ENCODE results near the gene MDGA2. TPM values are rescaled to one million over a fixed set of nuclear protein-coding genes. Genes with fewer than 3 reads are reported as not detected.
A peak's percentile ranks its signal among the peaks of the same experiment; 100 is the strongest.

The MDGA2 gene
- total and polyA plus RNA-seq, 12 donors, result 0.05 to 0.15 TPM; not detected in 10

- H3K27me3 ChIP-seq, result no peaks in the 10 kb centered on the region
- no peak for DNase-seq
- H3K4me3 ChIP-seq, result no peak overlapping the region
- intact Hi-C loops (cut with DNase I), result no loop called here
- H3K9me3 ChIP-seq, result no peaks in the 10 kb centered on the region
- no peak for TF ChIP-seq CTCF (IDR thresholded peaks at IDR 0.05)
- no peak overlapping the region for H3K27ac ChIP-seq
- H3K4me1 ChIP-seq, result no peaks in the 10 kb centered on the region
- 83% methylated on average over 3 of the region's 3 CpGs for WGBS, 2 donors
- no peaks in the 10 kb centered on the region for H3K36me3 ChIP-seq
- no peak for ATAC-seq
These were observed 155.0 kb downstream of the MDGA2 start for GRCh38 chr14:47520382-47520781.

GRCh38 chr14:47511829-47512228 is 163.6 kb downstream of the MDGA2 start:
- Histone ChIP-seq H3K9me3 (no peaks in the 10 kb centered on the region), H3K27me3 (no peaks in the 10 kb centered on the region), H3K27ac (no peak overlapping the region), H3K4me3 (no peak overlapping the region), H3K4me1 (no peaks in the 10 kb centered on the region), H3K36me3 (no peaks in the 10 kb centered on the region)
- intact Hi-C loops (cut with DNase I), result no loop called here
- no peak for ATAC-seq
- TF ChIP-seq CTCF (IDR thresholded peaks at IDR 0.05), result no peak
- 85 to 89% methylated on average over 2 of the region's 2 CpGs for WGBS, 2 donors
- DNase-seq, result no peak

- Histone ChIP-seq H3K27ac (peak overlapping the region in 1 of 10 donors; percentile 19), H3K27me3 (no peaks in the 10 kb centered on the region), H3K4me1 (no peaks in the 10 kb centered on the region), H3K9me3 (no peaks in the 10 kb centered on the region), H3K36me3 (no peaks in the 10 kb centered on the region), H3K4me3 (no peak overlapping the region)
- no peak for TF ChIP-seq CTCF (IDR thresholded peaks at IDR 0.05)
- no peak for ATAC-seq
- 76 to 96% methylated on average over 5 of the region's 5 CpGs for WGBS, 2 donors
- DNase-seq, result no peak
- intact Hi-C loops (cut with DNase I), result no loop called here
These were observed 165.4 kb downstream of the MDGA2 start for GRCh38 chr14:47509957-47510356.

GRCh38 chr14:47507861-47508260 is 167.5 kb downstream of the MDGA2 start:
- DNase-seq, result no peak
- H3K27me3 ChIP-seq, result no peaks in the 10 kb centered on the region
- intact Hi-C loops (cut with DNase I), result no loop called here
- WGBS, 2 donors, result 22 to 28% methylated on average over 2 of the region's 2 CpGs
- no peaks in the 10 kb centered on the region for H3K9me3 ChIP-seq
- no peaks in the 10 kb centered on the region for H3K36me3 ChIP-seq
- H3K4me1 ChIP-seq, result no peaks in the 10 kb centered on the region
- no peak for TF ChIP-seq CTCF (IDR thresholded peaks at IDR 0.05)
- H3K4me3 ChIP-seq, result no peak overlapping the region
- no peak for ATAC-seq
- no peak overlapping the region for H3K27ac ChIP-seq

GRCh38 chr14:47500369-47500768 is 175.0 kb downstream of the MDGA2 start:
- 80 to 88% methylated on average over 1 of the region's 1 CpG for WGBS, 2 donors
- H3K9me3 ChIP-seq, result peaks cover 0 to 4% (median 0%) of the 10 kb centered on the region in 11 donors
- H3K4me3 ChIP-seq, result no peak overlapping the region
- H3K4me1 ChIP-seq, result no peaks in the 10 kb centered on the region
- ATAC-seq (no peak), DNase-seq (no peak)
- no peaks in the 10 kb centered on the region for H3K27me3 ChIP-seq
- H3K36me3 ChIP-seq, result no peaks in the 10 kb centered on the region
- TF ChIP-seq CTCF (IDR thresholded peaks at IDR 0.05), result no peak
- no peak overlapping the region for H3K27ac ChIP-seq
- intact Hi-C loops (cut with DNase I), result no loop called here
